ENCODE results near the gene FOXA2.

- no peak for TF ChIP-seq POLR2AphosphoS5 (IDR thresholded peaks at IDR 0.05)
- TF ChIP-seq CTCF (IDR thresholded peaks at IDR 0.05): no peak
These were observed 12.3 kb downstream of the FOXA2 start for GRCh38 chr20:22572023-22572422.
